Keratinocyte (primary cell): Measurements from ENCODE around the gene GAB2. TPM values are rescaled to one million over a fixed set of nuclear protein-coding genes. Genes with fewer than 3 reads are reported as not detected.

Source experiments
- DNase-seq: peaks from one replicate; pipeline ENCODE4 v3.0.0-alpha.2; 2011; ENCODE audit warnings: low read depth, missing footprints, low spot score
- FAIRE-seq: peaks from 2 replicates; lab custom pipeline; 2011; peaks lifted over from hg19 to GRCh38; lab: Jason Lieb, UNC
- H2AFZ ChIP-seq: 2 replicates; pipeline ENCODE4 v1.6.0; 2012; ENCODE audit warnings: low read length, control low read depth, inconsistent platforms; ENCODE audit not compliant: control insufficient read depth
- H3K27ac ChIP-seq: 2 replicates; pipeline ENCODE4 v1.5.1; 2011; ENCODE audit warnings: low read length; ENCODE audit not compliant: control insufficient read depth, insufficient read depth
- H3K27me3 ChIP-seq: 3 replicates; pipeline ENCODE4 v1.6.0; 2011; ENCODE audit warnings: low read length; ENCODE audit not compliant: control insufficient read depth, insufficient read depth; ENCODE audit errors: extremely low read depth
- H3K36me3 ChIP-seq, 2 experiments: 2 replicates in 1 of 2; 3 replicates in 1 of 2; pipeline ENCODE4 v1.5.1; 2011; ENCODE audit warnings: low read length in 2 of 2, mild to moderate bottlenecking in 1 of 2; ENCODE audit not compliant: control insufficient read depth in 2 of 2, insufficient read depth in 2 of 2; ENCODE audit errors: extremely low read depth in 1 of 2
- H3K4me1 ChIP-seq: 3 replicates; pipeline ENCODE4 v1.5.1; 2011; ENCODE audit warnings: low read length; ENCODE audit not compliant: control insufficient read depth, insufficient read depth; ENCODE audit errors: extremely low read depth
- H3K4me2 ChIP-seq: 3 replicates; pipeline ENCODE4 v1.6.0; 2011; ENCODE audit warnings: low read depth, low read length; ENCODE audit not compliant: control insufficient read depth, insufficient read depth; ENCODE audit errors: extremely low read depth
- H3K4me3 ChIP-seq, 3 experiments: fragments of 200-600 bp in 1 of 3; sonication (generic) in 1 of 3; 2 replicates in 2 of 3; 3 replicates in 1 of 3; pipeline ENCODE4 v1.5.1; 2011 to 2016; ENCODE audit warnings: low read length in 3 of 3, mild to moderate bottlenecking in 3 of 3, control low read depth in 2 of 3, inconsistent platforms in 1 of 3, low read depth in 1 of 3, mixed read lengths in 1 of 3, mixed run types in 1 of 3, moderate library complexity in 1 of 3; ENCODE audit not compliant: control insufficient read depth in 2 of 3, insufficient read depth in 2 of 3; ENCODE audit errors: extremely low read depth in 1 of 3
- H3K79me2 ChIP-seq: 2 replicates; pipeline ENCODE4 v1.6.0; 2012; ENCODE audit warnings: low read length; ENCODE audit not compliant: control insufficient read depth, insufficient read depth
- H3K9ac ChIP-seq: 3 replicates; pipeline ENCODE4 v1.6.0; 2011; ENCODE audit warnings: low read length; ENCODE audit not compliant: control insufficient read depth, insufficient read depth; ENCODE audit errors: extremely low read depth
- H3K9me1 ChIP-seq: 3 replicates; pipeline ENCODE4 v1.6.0; 2011; ENCODE audit warnings: low read length; ENCODE audit not compliant: control insufficient read depth, insufficient read depth; ENCODE audit errors: extremely low read depth
- H3K9me3 ChIP-seq: 2 replicates; pipeline ENCODE4 v1.5.1; 2012; ENCODE audit warnings: low read depth, low read length; ENCODE audit not compliant: control insufficient read depth
- H4K20me1 ChIP-seq: 3 replicates; pipeline ENCODE4 v1.6.0; 2011; ENCODE audit warnings: low read length; ENCODE audit not compliant: control insufficient read depth, insufficient read depth; ENCODE audit errors: extremely low read depth
- EZH2 ChIP-seq: IDR thresholded peaks from one replicate; pipeline ENCODE4 v1.6.1; 2012; ENCODE audit warnings: inconsistent platforms, mild to moderate bottlenecking, low read length, moderate library complexity
- dilution Hi-C: fragments of 300-500 bp; cut with MboI; formaldehyde crosslinking; loops from one replicate; pipeline ENCODE4 v1.7.0; 2020; ENCODE audit warnings: low sequenced_read_pairs; ENCODE audit not compliant: extremely low pct_ligation_motif_present
- polyA plus RNA-seq, 5 experiments: library from polyadenylated mRNA; depleted of rRNA in 3 of 5; stranded (reverse) in 3 of 5; stranded (forward) in 1 of 5; unstranded in 1 of 5; fragments of >200 nt; gene quantifications; 1 replicate in 1 of 5; 2 replicates in 3 of 5; 3 replicates in 1 of 5; pipeline versions ENCODE4 v1.2.1 to v1.2.3, GENCODE V29; 2011 to 2012; ENCODE audit warnings: missing spikeins in 2 of 5, low read depth in 1 of 5, low replicate concordance in 1 of 5
- TF ChIP-seq, protein P1 (sequence below), 3 experiments: IDR thresholded peaks in 1 of 3; conservative IDR thresholded peaks in 1 of 3; optimal IDR thresholded peaks in 1 of 3; 2 replicates in 2 of 3; 3 replicates in 1 of 3; pipeline versions ENCODE3 to v1.5.1; 2011; ENCODE audit warnings: low read length in 3 of 3, mild to moderate bottlenecking in 3 of 3, moderate library complexity in 2 of 3, control low read depth in 1 of 3, inconsistent platforms in 1 of 3; ENCODE audit not compliant: insufficient read depth in 2 of 3; ENCODE audit errors: extremely low read depth in 1 of 3

Gene GAB2
- polyA plus RNA-seq, 1 donor (not counting 4 experiments of a cell fraction or from before 2014, with no cell fraction given), result 0.68 TPM

DNA sequence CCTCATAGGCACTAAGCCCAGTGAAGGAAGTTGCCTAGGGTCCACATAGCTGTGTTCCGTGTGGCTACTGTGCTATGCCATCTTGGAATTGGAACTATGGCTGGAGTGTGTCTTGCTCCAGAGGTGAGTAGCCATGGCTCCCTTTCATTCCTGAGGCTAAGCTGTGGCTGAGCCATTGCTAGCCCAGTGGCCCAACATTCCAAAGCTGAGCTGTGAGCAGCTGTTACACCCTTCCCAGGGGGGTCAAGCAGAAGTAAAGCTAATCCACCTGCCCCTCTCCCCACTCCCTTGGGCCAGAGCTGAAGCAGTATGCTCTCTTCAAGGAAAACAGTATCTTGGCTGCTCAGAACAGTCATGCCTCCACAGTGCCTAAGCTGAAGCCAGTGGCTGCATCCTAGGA lies 177.8 kb downstream of the GAB2 start:
- dilution Hi-C loops, result no loop called here
- FAIRE-seq (no peak), DNase-seq (no peak)
- H3K79me2 ChIP-seq, result no peaks in the 10 kb centered on the region
- no peak overlapping the region for H3K27ac ChIP-seq
- no peak overlapping the region for H3K9ac ChIP-seq
- H4K20me1 ChIP-seq, result no peaks in the 10 kb centered on the region
- no peaks in the 10 kb centered on the region for H3K4me1 ChIP-seq
- H3K36me3 ChIP-seq, result no peaks in the 10 kb centered on the region
- H3K9me3 ChIP-seq, result no peaks in the 10 kb centered on the region
- H3K9me1 ChIP-seq, result no peaks in the 10 kb centered on the region
- no peak overlapping the region for H3K4me3 ChIP-seq
- no peaks in the 10 kb centered on the region for H3K27me3 ChIP-seq
- H3K4me2 ChIP-seq, result no peak overlapping the region
- no peak overlapping the region for H2AFZ ChIP-seq
- no peak for TF ChIP-seq EZH2
- TF ChIP-seq, protein P1, sequence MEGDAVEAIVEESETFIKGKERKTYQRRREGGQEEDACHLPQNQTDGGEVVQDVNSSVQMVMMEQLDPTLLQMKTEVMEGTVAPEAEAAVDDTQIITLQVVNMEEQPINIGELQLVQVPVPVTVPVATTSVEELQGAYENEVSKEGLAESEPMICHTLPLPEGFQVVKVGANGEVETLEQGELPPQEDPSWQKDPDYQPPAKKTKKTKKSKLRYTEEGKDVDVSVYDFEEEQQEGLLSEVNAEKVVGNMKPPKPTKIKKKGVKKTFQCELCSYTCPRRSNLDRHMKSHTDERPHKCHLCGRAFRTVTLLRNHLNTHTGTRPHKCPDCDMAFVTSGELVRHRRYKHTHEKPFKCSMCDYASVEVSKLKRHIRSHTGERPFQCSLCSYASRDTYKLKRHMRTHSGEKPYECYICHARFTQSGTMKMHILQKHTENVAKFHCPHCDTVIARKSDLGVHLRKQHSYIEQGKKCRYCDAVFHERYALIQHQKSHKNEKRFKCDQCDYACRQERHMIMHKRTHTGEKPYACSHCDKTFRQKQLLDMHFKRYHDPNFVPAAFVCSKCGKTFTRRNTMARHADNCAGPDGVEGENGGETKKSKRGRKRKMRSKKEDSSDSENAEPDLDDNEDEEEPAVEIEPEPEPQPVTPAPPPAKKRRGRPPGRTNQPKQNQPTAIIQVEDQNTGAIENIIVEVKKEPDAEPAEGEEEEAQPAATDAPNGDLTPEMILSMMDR (optimal IDR thresholded peaks at IDR 0.05 in 1 of 3, IDR thresholded peaks at IDR 0.05 in 1 of 3, conservative IDR thresholded peaks at IDR 0.05 in 1 of 3; ENCODE audit: extremely low read depth in 1 of 3, insufficient read depth in 2 of 3, low read length in 3 of 3), result no peak

- no peaks in the 10 kb centered on the region for H4K20me1 ChIP-seq
- H3K4me2 ChIP-seq, result no peak overlapping the region
- dilution Hi-C loops, result no loop called here
- FAIRE-seq (no peak), DNase-seq (no peak)
- no peaks in the 10 kb centered on the region for H3K4me1 ChIP-seq
- no peak overlapping the region for H3K27ac ChIP-seq
- H3K27me3 ChIP-seq, result no peaks in the 10 kb centered on the region
- H3K9ac ChIP-seq, result no peak overlapping the region
- no peaks in the 10 kb centered on the region for H3K9me1 ChIP-seq
- TF ChIP-seq, protein P1 (optimal IDR thresholded peaks at IDR 0.05 in 1 of 3, IDR thresholded peaks at IDR 0.05 in 1 of 3, conservative IDR thresholded peaks at IDR 0.05 in 1 of 3; ENCODE audit: extremely low read depth in 1 of 3, insufficient read depth in 2 of 3, low read length in 3 of 3), result no peak
- TF ChIP-seq EZH2, result no peak
- H3K9me3 ChIP-seq, result no peaks in the 10 kb centered on the region
- no peaks in the 10 kb centered on the region for H3K79me2 ChIP-seq
- no peaks in the 10 kb centered on the region for H3K36me3 ChIP-seq
- H3K4me3 ChIP-seq, result no peak overlapping the region
- H2AFZ ChIP-seq, result no peak overlapping the region
These were observed 180.2 kb downstream of the GAB2 start for GRCh38 chr11:78237293-78238046.
